Measurements from ENCODE around the gene APBB3.

DNA sequence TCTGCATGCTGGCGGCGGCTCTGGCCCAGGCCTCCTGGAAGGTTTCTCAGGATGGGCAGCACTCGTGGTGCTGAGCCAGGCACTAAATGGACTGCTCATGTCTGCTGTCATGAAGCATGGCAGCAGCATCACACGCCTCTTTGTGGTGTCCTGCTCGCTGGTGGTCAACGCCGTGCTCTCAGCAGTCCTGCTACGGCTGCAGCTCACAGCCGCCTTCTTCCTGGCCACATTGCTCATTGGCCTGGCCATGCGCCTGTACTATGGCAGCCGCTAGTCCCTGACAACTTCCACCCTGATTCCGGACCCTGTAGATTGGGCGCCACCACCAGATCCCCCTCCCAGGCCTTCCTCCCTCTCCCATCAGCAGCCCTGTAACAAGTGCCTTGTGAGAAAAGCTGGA is 3.5 kb upstream of the APBB3 start:
- TF ChIP-seq, protein P1, sequence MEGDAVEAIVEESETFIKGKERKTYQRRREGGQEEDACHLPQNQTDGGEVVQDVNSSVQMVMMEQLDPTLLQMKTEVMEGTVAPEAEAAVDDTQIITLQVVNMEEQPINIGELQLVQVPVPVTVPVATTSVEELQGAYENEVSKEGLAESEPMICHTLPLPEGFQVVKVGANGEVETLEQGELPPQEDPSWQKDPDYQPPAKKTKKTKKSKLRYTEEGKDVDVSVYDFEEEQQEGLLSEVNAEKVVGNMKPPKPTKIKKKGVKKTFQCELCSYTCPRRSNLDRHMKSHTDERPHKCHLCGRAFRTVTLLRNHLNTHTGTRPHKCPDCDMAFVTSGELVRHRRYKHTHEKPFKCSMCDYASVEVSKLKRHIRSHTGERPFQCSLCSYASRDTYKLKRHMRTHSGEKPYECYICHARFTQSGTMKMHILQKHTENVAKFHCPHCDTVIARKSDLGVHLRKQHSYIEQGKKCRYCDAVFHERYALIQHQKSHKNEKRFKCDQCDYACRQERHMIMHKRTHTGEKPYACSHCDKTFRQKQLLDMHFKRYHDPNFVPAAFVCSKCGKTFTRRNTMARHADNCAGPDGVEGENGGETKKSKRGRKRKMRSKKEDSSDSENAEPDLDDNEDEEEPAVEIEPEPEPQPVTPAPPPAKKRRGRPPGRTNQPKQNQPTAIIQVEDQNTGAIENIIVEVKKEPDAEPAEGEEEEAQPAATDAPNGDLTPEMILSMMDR (IDR thresholded peaks at IDR 0.05; ENCODE audit: insufficient read depth, low read length), result no peak
- TF ChIP-seq, protein P2, sequence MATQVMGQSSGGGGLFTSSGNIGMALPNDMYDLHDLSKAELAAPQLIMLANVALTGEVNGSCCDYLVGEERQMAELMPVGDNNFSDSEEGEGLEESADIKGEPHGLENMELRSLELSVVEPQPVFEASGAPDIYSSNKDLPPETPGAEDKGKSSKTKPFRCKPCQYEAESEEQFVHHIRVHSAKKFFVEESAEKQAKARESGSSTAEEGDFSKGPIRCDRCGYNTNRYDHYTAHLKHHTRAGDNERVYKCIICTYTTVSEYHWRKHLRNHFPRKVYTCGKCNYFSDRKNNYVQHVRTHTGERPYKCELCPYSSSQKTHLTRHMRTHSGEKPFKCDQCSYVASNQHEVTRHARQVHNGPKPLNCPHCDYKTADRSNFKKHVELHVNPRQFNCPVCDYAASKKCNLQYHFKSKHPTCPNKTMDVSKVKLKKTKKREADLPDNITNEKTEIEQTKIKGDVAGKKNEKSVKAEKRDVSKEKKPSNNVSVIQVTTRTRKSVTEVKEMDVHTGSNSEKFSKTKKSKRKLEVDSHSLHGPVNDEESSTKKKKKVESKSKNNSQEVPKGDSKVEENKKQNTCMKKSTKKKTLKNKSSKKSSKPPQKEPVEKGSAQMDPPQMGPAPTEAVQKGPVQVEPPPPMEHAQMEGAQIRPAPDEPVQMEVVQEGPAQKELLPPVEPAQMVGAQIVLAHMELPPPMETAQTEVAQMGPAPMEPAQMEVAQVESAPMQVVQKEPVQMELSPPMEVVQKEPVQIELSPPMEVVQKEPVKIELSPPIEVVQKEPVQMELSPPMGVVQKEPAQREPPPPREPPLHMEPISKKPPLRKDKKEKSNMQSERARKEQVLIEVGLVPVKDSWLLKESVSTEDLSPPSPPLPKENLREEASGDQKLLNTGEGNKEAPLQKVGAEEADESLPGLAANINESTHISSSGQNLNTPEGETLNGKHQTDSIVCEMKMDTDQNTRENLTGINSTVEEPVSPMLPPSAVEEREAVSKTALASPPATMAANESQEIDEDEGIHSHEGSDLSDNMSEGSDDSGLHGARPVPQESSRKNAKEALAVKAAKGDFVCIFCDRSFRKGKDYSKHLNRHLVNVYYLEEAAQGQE (IDR thresholded peaks at IDR 0.05; ENCODE audit: insufficient replicate concordance, low read depth), result no peak
- TF ChIP-seq POLR2AphosphoS5 (IDR thresholded peaks at IDR 0.05; ENCODE audit: low read depth), result no peak
